H1 (cell line): ENCODE results near the gene KRT76. TPM values are rescaled to one million over a fixed set of nuclear protein-coding genes. Genes with fewer than 3 reads are reported as not detected.

ENCODE experiments used
- ASH2L ChIP-seq: fragments of 200-600, 300-600 bp; sonication (generic); IDR thresholded peaks from one replicate; pipeline ENCODE4 v1.7.1; 2017; ENCODE audit warnings: low read length
- CHD7 ChIP-seq: fragments of 300-600 bp; sonication (generic); IDR thresholded peaks from 2 replicates; pipeline ENCODE4 v1.7.1; 2012; ENCODE audit warnings: low read length, moderate library complexity, mild to moderate bottlenecking, inconsistent platforms; ENCODE audit not compliant: insufficient replicate concordance
- FOSL1 ChIP-seq: IDR thresholded peaks from 2 replicates; pipeline ENCODE4 v1.6.1; 2011; ENCODE audit warnings: mild to moderate bottlenecking, low read depth, low read length, moderate library complexity; ENCODE audit not compliant: insufficient read depth
- JUN ChIP-seq: IDR thresholded peaks from 2 replicates; pipeline ENCODE4 v1.6.1; 2011; ENCODE audit warnings: low read depth, mild to moderate bottlenecking, improper control_type of control experiment, low read length
- MAFK ChIP-seq: IDR thresholded peaks from 2 replicates; pipeline ENCODE4 v1.6.1; 2012; ENCODE audit warnings: low read depth, mild to moderate bottlenecking, improper control_type of control experiment, low read length
- MAX ChIP-seq: IDR thresholded peaks from 2 replicates; pipeline ENCODE4 v1.6.1; 2012; ENCODE audit warnings: inconsistent platforms
- NANOG ChIP-seq: IDR thresholded peaks from 2 replicates; pipeline ENCODE4 v1.6.1; 2011; ENCODE audit warnings: low read length, low read depth, mild to moderate bottlenecking, inconsistent platforms; ENCODE audit not compliant: insufficient read depth, poor library complexity, severe bottlenecking
- POU5F1 ChIP-seq: IDR thresholded peaks from 2 replicates; pipeline ENCODE4 v1.6.1; 2011; ENCODE audit warnings: low read depth, mild to moderate bottlenecking, low read length, moderate library complexity
- SP2 ChIP-seq: IDR thresholded peaks from 2 replicates; pipeline ENCODE4 v1.6.1; 2012; ENCODE audit warnings: mild to moderate bottlenecking, low read length, inconsistent platforms
- SUZ12 ChIP-seq: fragments of 200-600 bp; sonication (generic); IDR thresholded peaks from 2 replicates; pipeline ENCODE4 v1.6.1; 2012; ENCODE audit warnings: mild to moderate bottlenecking, inconsistent platforms, low read length, moderate library complexity, mixed read lengths
- polyA plus RNA-seq, 7 experiments: library from polyadenylated mRNA; depleted of rRNA in 3 of 7; stranded (reverse) in 5 of 7; unstranded in 2 of 7; fragments of >200 nt in 5 of 7; fragments of 200-250 nt in 2 of 7; gene quantifications; 1 replicate in 5 of 7; 2 replicates in 1 of 7; 4 replicates in 1 of 7; pipeline versions ENCODE4 v1.2.1 to v1.2.3, GENCODE V29; 2011 to 2013; ENCODE audit warnings: missing spikeins in 2 of 7, mixed read lengths in 2 of 7
- total RNA-seq: library from RNA; stranded (reverse); fragmentation: NEBNext Ultra II Directional; extraction: Animal tissue kit (Norgen Biotek cat#: 25700); gene quantifications from 2 replicates; pipeline ENCODE4 v1.2.1, GENCODE V29; 2021

KRT76 gene
- total and polyA plus RNA-seq, 2 of the 8 experiments (the other 6 are each of a cell fraction or from before 2014, with no cell fraction given): not detected

DNA sequence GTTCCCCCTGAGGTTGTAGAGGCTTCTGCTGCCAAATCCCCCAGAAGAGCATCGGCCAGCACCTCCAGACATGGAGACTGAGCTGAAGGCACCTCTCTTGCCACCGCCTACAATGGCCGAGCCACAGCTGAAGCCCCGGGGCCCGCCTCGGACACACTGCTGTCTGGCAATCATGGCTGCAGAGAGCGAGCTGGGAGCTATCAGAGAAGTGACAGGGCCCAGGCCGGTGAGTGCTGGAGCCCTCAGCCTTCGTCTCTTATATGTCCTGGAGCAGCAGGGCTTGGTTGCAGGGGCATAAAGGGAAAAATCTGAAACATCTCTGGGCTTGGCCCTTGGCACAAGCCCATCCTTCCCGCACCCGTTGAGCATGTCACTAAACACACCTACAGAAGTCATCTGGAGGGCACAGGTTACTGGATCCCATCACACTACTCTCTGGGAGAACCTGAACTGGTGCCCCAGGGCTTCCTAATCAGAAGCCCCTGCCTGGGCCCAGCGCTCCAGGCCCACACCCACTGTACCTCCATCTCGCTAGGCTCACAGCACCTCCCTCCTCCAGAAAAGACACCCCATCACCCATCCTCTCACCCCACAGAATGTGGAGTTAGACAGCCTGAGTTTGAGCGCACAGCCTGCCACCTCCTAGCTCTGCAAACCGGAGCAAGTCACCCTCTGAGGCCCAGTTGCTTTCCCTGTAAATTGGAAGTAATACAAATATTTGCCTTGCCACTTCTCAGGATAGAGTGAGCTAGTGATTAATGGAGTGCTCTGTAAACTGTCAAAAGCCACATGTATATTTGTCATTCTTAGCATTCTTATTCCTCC lies 37.0 kb upstream of the KRT76 start, which contains the start of gene KRT4 (continued):
- TF ChIP-seq CHD7: no peak
- TF ChIP-seq POU5F1: no peak
- no peak for TF ChIP-seq SUZ12
- TF ChIP-seq MAFK: no peak
- no peak for TF ChIP-seq MAX
- no peak for TF ChIP-seq JUN
- TF ChIP-seq FOSL1: no peak
- no peak for TF ChIP-seq ASH2L
- no peak for TF ChIP-seq NANOG
- TF ChIP-seq SP2: no peak
